VCaP (cell line): ENCODE data around the gene PRKCB.

Experiments
- H3K27ac ChIP-seq: fragments of 450-650 bp; 2 replicates; pipeline ENCODE4 v1.5.1; 2017
- TF ChIP-seq, protein P1 (sequence below): fragments of 450-650 bp; conservative IDR thresholded peaks from 2 replicates; pipeline ENCODE4 v1.5.1; 2017; ENCODE audit warnings: mild to moderate bottlenecking, moderate library complexity

The PRKCB gene

DNA sequence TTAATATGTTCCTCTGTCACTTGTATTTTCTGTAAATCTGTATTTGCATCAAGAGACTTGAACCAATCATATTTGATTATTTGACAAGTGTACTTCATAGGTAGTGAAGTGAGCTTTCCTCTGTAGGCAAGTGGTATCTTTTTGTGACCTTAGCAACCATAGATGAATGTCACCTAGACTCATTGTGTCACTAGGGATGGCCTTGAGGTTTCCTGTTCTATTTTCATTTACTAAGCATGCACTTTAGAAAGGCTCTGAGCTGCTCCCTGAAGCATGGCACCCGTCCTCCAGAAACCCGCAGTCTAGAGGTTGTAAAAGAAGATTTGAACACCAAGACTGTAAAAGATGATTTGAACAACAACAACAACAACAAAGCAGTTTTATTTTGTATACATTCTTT lies 151.7 kb downstream of the PRKCB start:
- TF ChIP-seq, protein P1, sequence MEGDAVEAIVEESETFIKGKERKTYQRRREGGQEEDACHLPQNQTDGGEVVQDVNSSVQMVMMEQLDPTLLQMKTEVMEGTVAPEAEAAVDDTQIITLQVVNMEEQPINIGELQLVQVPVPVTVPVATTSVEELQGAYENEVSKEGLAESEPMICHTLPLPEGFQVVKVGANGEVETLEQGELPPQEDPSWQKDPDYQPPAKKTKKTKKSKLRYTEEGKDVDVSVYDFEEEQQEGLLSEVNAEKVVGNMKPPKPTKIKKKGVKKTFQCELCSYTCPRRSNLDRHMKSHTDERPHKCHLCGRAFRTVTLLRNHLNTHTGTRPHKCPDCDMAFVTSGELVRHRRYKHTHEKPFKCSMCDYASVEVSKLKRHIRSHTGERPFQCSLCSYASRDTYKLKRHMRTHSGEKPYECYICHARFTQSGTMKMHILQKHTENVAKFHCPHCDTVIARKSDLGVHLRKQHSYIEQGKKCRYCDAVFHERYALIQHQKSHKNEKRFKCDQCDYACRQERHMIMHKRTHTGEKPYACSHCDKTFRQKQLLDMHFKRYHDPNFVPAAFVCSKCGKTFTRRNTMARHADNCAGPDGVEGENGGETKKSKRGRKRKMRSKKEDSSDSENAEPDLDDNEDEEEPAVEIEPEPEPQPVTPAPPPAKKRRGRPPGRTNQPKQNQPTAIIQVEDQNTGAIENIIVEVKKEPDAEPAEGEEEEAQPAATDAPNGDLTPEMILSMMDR = no peak
- no peak overlapping the region for H3K27ac ChIP-seq

DNA sequence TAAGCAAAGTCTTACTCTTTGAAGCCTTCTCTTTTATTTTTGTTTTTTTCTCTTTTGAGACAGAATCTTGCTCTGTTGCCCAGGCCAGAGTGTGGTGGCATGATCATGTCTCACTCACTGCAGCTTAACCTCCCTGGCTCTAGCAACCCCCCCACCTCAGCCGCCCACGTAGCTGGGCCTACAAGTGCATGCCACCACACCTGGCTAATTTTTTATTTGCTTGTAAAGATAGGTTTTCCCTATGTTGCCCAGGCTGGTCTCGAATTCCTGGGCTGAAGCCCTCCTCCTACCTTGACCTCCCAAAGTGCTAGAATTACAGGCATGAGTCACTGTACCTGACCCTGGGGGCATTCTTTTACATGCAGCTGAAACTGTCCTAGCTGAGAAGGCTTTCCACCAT lies 154.7 kb downstream of the PRKCB start:
- no peak overlapping the region for H3K27ac ChIP-seq
- TF ChIP-seq, protein P1 = no peak

DNA sequence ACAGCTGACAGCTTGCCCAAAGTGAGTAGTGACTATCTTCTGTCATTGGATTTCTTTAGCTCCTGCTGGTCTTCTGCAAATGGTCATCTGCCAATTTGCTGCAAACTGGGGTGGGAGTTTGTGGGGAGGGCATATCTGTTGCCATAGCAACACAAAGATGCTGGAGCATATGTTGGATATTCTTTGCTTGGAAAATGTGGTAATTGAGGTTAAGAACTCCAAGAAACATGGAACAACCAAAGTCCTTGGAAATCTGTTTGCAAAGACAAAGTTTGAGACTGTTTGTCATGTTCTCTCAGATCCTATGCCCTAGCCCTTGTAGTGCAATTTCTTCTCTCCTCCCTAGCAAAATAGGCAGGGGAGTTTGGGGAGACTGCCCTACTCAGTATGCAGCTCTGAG lies 155.3 kb downstream of the PRKCB start:
- TF ChIP-seq, protein P1 = no peak
- no peak overlapping the region for H3K27ac ChIP-seq

DNA sequence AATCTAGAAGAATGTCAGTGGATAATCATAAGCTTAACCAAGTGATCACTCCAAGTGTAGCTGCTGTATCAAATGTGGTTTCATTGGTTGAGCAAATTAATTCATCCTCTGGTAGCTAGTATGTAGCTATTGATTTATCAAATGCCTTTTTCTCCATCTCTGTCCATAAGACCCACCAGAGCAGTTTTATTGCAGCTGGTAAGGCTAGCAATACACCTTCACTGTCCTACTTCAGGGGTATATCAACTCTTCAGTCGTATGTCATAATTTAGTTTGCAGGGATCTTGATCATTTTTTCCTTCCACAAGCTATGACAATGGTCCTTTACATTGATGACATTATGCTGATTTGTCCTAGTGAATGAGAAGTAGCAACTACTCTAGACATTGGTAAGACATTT lies 158.8 kb downstream of the PRKCB start:
- TF ChIP-seq, protein P1 = no peak
- no peak overlapping the region for H3K27ac ChIP-seq

DNA sequence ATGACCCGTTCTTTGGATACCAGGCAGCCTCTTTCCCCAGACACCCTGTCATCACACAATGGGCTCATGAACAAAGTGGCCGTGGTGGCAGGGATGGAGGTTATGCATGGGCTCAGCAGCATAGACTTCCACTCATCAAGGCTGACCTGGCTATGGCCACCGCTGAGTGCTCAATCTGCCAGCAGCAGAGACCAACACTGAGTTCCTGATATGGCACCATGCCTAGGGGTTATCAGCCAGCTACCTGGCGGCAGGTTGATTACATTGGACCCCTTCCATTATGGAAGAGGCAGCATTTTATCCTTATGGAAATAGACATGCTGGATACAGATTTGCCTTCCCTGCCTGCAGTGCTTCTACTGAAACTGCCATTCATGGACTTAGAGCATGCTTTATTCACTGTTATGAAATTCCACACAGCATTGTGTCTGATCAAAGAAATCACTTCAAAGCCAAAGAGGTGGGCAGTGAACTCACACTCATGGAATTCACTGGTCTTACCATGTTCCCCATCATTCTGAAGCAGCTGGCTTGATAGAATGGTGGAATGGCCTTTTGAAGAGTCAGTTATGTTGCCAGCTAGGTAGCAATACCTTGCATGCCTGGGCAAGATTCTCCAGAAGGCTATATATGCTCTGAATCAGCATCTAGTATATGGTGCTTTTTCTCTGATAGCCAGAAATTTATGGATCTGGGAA lies 160.6 kb downstream of the PRKCB start:
- TF ChIP-seq, protein P1 = no peak
- H3K27ac ChIP-seq = no peak overlapping the region

DNA sequence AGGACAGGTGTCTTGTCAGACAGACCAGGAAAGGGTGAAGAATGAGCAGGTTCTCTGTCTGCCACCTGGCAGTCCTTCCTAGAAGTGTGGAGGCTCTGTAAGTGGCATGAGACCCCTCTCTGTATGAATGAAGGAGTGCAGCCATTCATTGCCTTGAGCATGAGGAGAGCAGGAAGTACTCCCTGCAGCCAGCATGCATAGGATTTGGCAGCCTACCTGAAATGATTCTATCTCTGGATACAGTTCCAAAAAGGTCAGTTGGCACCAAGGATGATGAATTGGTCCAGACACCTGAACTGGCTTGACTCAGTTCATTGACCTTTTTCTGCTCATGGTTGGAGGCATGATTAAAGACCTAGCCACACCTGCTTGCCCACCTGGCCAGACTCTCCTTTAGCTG lies 163.0 kb downstream of the PRKCB start:
- no peak overlapping the region for H3K27ac ChIP-seq
- TF ChIP-seq, protein P1 = no peak

DNA sequence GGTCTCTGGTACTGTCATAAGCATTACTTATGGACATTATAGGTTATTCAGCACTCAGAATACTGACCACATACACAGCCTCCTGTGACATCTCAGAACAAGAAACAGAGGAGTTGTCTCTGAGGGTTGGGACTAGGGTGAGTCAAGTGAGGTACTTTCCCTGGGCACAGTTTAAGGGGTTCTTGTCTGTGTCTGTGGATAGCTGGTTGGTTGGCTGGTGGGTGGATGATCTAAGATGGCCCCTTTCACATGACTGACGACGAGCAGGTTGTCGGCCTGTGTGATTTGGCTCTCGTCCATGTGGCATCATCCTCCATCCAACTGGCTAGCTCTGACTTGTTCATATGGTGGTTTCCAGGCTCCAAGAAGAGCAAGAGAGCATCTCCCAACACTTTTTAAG lies 163.9 kb downstream of the PRKCB start:
- H3K27ac ChIP-seq = no peak overlapping the region
- TF ChIP-seq, protein P1 = no peak
